Epithelial cell of proximal tubule (primary cell): ENCODE data around the gene CYB5R3. TPM values are rescaled to one million over a fixed set of nuclear protein-coding genes. Genes with fewer than 3 reads are reported as not detected.

Experiments used
- DNase-seq: peaks from one replicate; pipeline ENCODE4 v3.0.0-alpha.2; 2011; ENCODE audit warnings: low read depth
- H3K4me3 ChIP-seq: 2 replicates; pipeline ENCODE4 v1.5.1; 2011; ENCODE audit warnings: low read depth, mild to moderate bottlenecking, low read length
- CTCF ChIP-seq: conservative IDR thresholded peaks from 2 replicates; pipeline ENCODE4 v1.5.1; 2012; ENCODE audit warnings: low read depth, mild to moderate bottlenecking, low read length
- total RNA-seq: library from RNA; depleted of rRNA; stranded (reverse); fragments of >200 nt; gene quantifications from 2 replicates; pipeline ENCODE4 v1.2.3, GENCODE V29; 2015

Gene CYB5R3
- total RNA-seq, 1 donor from 2014 or later: 122 TPM

GRCh38 chr22:42656578-42656977 lies 7.4 kb upstream of the CYB5R3 start:
- DNase-seq: no peak
- H3K4me3 ChIP-seq: no peak overlapping the region
- TF ChIP-seq CTCF: no peak

GRCh38 chr22:42655693-42656092 lies 6.5 kb upstream of the CYB5R3 start:
- TF ChIP-seq CTCF: no peak
- no peak for DNase-seq
- H3K4me3 ChIP-seq: no peak overlapping the region

GRCh38 chr22:42654436-42655073 lies 5.4 kb upstream of the CYB5R3 start:
- no peak for DNase-seq
- no peak for TF ChIP-seq CTCF

GRCh38 chr22:42653999-42654398 lies 4.8 kb upstream of the CYB5R3 start:
- TF ChIP-seq CTCF: no peak

More at GRCh38 chr22:42654436-42655073, 5.4 kb upstream of the CYB5R3 start:
- no peak overlapping the region for H3K4me3 ChIP-seq

GRCh38 chr22:42651134-42651533 lies 1.9 kb upstream of the CYB5R3 start:
- no peak for DNase-seq
- no peak overlapping the region for H3K4me3 ChIP-seq
- TF ChIP-seq CTCF: no peak

More at GRCh38 chr22:42653999-42654398, 4.8 kb upstream of the CYB5R3 start:
- no peak overlapping the region for H3K4me3 ChIP-seq
- no peak for DNase-seq

- peak overlapping the region; percentile 86 for H3K4me3 ChIP-seq
- TF ChIP-seq CTCF: no peak
- no peak for DNase-seq
These were observed 585 bp downstream of the CYB5R3 start for GRCh38 chr22:42648368-42649245.
